ENCODE measurements around the gene FBLN2. TPM values are rescaled to one million over a fixed set of nuclear protein-coding genes. Genes with fewer than 3 reads are reported as not detected.

Gene FBLN2
- total RNA-seq, 1 experiment from 2014 or later: 0.39 TPM

DNA sequence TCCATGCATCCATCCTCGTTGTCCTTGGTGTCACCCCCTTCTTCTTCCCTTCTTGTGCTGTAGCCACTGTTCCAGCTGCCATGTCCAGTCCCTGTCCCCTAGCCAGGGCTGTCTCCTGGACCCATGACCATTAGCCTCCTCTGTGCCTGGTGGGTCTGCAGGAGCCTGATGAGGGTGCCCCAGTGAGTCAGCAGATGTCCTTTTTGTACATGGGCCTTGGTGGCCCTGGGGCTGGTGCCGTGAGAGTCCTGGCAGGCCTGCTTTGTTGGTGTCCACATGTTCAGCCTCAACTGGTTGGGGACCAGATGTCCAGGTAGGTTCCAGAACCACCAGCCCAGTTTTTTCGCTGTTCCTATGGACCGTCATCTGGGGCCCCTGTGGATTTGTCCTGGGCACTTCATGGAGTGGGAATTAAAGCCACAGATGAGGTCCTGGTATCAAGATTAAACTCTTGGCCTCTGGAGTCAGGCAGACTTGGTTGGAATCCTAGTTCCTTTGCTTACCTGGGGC is 66.1 kb downstream of the FBLN2 start:
- TF ChIP-seq SP1 (IDR thresholded peaks at IDR 0.05; ENCODE audit: low read depth): no peak
- no peak for TF ChIP-seq TCF7L2 (IDR thresholded peaks at IDR 0.05; ENCODE audit: borderline replicate concordance, extremely low read depth, insufficient read depth, insufficient read length)
- no peak for TF ChIP-seq EZH2phosphoT487 (IDR thresholded peaks at IDR 0.05; ENCODE audit: borderline replicate concordance)
- no peak for TF ChIP-seq YY1 (IDR thresholded peaks at IDR 0.05; ENCODE audit: extremely low read depth, insufficient replicate concordance, low read depth, low read length)
- no peak for TF ChIP-seq ZNF274 (IDR thresholded peaks at IDR 0.05; ENCODE audit: low read depth, low read length)
- no peak for TF ChIP-seq JUND (IDR thresholded peaks at IDR 0.05)
- no peak for TF ChIP-seq SIN3A (IDR thresholded peaks at IDR 0.05; ENCODE audit: low read depth)
- TF ChIP-seq ZFX (IDR thresholded peaks at IDR 0.05): no peak
- TF ChIP-seq, protein P1, sequence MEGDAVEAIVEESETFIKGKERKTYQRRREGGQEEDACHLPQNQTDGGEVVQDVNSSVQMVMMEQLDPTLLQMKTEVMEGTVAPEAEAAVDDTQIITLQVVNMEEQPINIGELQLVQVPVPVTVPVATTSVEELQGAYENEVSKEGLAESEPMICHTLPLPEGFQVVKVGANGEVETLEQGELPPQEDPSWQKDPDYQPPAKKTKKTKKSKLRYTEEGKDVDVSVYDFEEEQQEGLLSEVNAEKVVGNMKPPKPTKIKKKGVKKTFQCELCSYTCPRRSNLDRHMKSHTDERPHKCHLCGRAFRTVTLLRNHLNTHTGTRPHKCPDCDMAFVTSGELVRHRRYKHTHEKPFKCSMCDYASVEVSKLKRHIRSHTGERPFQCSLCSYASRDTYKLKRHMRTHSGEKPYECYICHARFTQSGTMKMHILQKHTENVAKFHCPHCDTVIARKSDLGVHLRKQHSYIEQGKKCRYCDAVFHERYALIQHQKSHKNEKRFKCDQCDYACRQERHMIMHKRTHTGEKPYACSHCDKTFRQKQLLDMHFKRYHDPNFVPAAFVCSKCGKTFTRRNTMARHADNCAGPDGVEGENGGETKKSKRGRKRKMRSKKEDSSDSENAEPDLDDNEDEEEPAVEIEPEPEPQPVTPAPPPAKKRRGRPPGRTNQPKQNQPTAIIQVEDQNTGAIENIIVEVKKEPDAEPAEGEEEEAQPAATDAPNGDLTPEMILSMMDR (IDR thresholded peaks at IDR 0.05 in 2 of 3, conservative IDR thresholded peaks at IDR 0.05 in 1 of 3; ENCODE audit: borderline replicate concordance in 1 of 3, insufficient read depth in 1 of 3, low read depth in 2 of 3, low read length in 2 of 3): no peak
- no peak for TF ChIP-seq POLR2A (IDR thresholded peaks at IDR 0.05; ENCODE audit: borderline replicate concordance, extremely low read depth, insufficient read depth, insufficient read length)
- TF ChIP-seq, protein P2, sequence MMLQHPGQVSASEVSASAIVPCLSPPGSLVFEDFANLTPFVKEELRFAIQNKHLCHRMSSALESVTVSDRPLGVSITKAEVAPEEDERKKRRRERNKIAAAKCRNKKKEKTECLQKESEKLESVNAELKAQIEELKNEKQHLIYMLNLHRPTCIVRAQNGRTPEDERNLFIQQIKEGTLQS (IDR thresholded peaks at IDR 0.05): no peak
- no peak for TF ChIP-seq RAD21 (IDR thresholded peaks at IDR 0.05; ENCODE audit: low read depth)
- TF ChIP-seq, protein P3, sequence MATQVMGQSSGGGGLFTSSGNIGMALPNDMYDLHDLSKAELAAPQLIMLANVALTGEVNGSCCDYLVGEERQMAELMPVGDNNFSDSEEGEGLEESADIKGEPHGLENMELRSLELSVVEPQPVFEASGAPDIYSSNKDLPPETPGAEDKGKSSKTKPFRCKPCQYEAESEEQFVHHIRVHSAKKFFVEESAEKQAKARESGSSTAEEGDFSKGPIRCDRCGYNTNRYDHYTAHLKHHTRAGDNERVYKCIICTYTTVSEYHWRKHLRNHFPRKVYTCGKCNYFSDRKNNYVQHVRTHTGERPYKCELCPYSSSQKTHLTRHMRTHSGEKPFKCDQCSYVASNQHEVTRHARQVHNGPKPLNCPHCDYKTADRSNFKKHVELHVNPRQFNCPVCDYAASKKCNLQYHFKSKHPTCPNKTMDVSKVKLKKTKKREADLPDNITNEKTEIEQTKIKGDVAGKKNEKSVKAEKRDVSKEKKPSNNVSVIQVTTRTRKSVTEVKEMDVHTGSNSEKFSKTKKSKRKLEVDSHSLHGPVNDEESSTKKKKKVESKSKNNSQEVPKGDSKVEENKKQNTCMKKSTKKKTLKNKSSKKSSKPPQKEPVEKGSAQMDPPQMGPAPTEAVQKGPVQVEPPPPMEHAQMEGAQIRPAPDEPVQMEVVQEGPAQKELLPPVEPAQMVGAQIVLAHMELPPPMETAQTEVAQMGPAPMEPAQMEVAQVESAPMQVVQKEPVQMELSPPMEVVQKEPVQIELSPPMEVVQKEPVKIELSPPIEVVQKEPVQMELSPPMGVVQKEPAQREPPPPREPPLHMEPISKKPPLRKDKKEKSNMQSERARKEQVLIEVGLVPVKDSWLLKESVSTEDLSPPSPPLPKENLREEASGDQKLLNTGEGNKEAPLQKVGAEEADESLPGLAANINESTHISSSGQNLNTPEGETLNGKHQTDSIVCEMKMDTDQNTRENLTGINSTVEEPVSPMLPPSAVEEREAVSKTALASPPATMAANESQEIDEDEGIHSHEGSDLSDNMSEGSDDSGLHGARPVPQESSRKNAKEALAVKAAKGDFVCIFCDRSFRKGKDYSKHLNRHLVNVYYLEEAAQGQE (IDR thresholded peaks at IDR 0.05; ENCODE audit: low read depth): no peak
- no peak for TF ChIP-seq SRF (IDR thresholded peaks at IDR 0.05; ENCODE audit: low read depth)
- no peak for TF ChIP-seq EZH2 (IDR thresholded peaks at IDR 0.05)
- TF ChIP-seq POLR2AphosphoS5 (IDR thresholded peaks at IDR 0.05; ENCODE audit: low read depth, low read length): no peak
- no peak for TF ChIP-seq ELF1 (IDR thresholded peaks at IDR 0.05; ENCODE audit: borderline replicate concordance, low read depth)
- TF ChIP-seq, protein P4, sequence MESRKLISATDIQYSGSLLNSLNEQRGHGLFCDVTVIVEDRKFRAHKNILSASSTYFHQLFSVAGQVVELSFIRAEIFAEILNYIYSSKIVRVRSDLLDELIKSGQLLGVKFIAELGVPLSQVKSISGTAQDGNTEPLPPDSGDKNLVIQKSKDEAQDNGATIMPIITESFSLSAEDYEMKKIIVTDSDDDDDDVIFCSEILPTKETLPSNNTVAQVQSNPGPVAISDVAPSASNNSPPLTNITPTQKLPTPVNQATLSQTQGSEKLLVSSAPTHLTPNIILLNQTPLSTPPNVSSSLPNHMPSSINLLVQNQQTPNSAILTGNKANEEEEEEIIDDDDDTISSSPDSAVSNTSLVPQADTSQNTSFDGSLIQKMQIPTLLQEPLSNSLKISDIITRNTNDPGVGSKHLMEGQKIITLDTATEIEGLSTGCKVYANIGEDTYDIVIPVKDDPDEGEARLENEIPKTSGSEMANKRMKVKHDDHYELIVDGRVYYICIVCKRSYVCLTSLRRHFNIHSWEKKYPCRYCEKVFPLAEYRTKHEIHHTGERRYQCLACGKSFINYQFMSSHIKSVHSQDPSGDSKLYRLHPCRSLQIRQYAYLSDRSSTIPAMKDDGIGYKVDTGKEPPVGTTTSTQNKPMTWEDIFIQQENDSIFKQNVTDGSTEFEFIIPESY (IDR thresholded peaks at IDR 0.05; ENCODE audit: extremely low read depth, insufficient replicate concordance, low read length): no peak
- no peak for TF ChIP-seq FOSL1 (IDR thresholded peaks at IDR 0.05; ENCODE audit: low read depth)
- TF ChIP-seq, protein P5, sequence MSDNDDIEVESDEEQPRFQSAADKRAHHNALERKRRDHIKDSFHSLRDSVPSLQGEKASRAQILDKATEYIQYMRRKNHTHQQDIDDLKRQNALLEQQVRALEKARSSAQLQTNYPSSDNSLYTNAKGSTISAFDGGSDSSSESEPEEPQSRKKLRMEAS (IDR thresholded peaks at IDR 0.05): no peak
- POLR2A ChIA-PET: no interaction called here
- no peaks in the 10 kb centered on the region for H3K9me2 ChIP-seq (ENCODE audit: insufficient read depth)
- no peak overlapping the region for H3K9ac ChIP-seq (ENCODE audit: low read length)
- ATAC-seq (no peak), DNase-seq (ENCODE audit: low read depth, low spot score) (no peak)
- no peaks in the 10 kb centered on the region for H3K27me3 ChIP-seq (ENCODE audit: insufficient read depth, low read length)
- no peaks in the 10 kb centered on the region for H4K20me1 ChIP-seq (ENCODE audit: insufficient read depth)
- H2AFZ ChIP-seq (ENCODE audit: low read depth, low read length, poor library complexity, severe bottlenecking): no peak overlapping the region
- H3K27ac ChIP-seq (ENCODE audit: low read depth, low read length): no peak overlapping the region
- H3K4me2 ChIP-seq (ENCODE audit: low read length): no peak overlapping the region
- no peak overlapping the region for H3K4me3 ChIP-seq (replicated peaks in 1 of 2; ENCODE audit: low read depth in 1 of 2, low read length in 2 of 2)
- H3K9me3 ChIP-seq (ENCODE audit: control insufficient read depth in 1 of 2, insufficient read depth in 1 of 2, low read depth in 1 of 2, low read length in 2 of 2): no peaks in the 10 kb centered on the region
- RAD21 ChIA-PET (ENCODE audit: low non-redundant PET in 1 of 2, low total read pairs in 2 of 2, uncharacterized antibody in 2 of 2, unreplicated experiment in 2 of 2): no interaction called here
- no TSS peak for BruUV-seq (replicated peaks)
- CTCF ChIA-PET: no interaction called here
- H3K79me2 ChIP-seq (ENCODE audit: insufficient read depth, low read length): no peaks in the 10 kb centered on the region
- H3K36me3 ChIP-seq (ENCODE audit: control insufficient read depth in 1 of 2, insufficient read depth in 2 of 2, low read length in 2 of 2): no peaks in the 10 kb centered on the region
- no peaks in the 10 kb centered on the region for H3K4me1 ChIP-seq (ENCODE audit: control insufficient read depth in 1 of 2, insufficient read depth in 2 of 2, low read length in 2 of 2)
- intact Hi-C loops (cut with micrococcal nuclease): no loop called here

All from HCT116 (cell line).